Measurements from ENCODE around the gene TFAM. TPM values are rescaled to one million over a fixed set of nuclear protein-coding genes. Genes with fewer than 3 reads are reported as not detected.

TFAM gene
- total and polyA plus RNA-seq, 4 donors = 31.5 to 48.2 (median 39.3) TPM

- 38% methylated on average over 1 of the region's 7 CpGs for WGBS (ENCODE audit: insufficient coverage)
- no peak for DNase-seq (ENCODE audit: low read depth in 4 of 6, low spot score in 6 of 6)
- no peaks in the 10 kb centered on the region for H3K36me3 ChIP-seq (ENCODE audit: control insufficient read depth, insufficient read depth, low read length)
- H3K4me1 ChIP-seq (ENCODE audit: control insufficient read depth, insufficient read depth, low read length) = peaks cover 2% of the 10 kb centered on the region
- H3K9me3 ChIP-seq (ENCODE audit: control insufficient read depth, insufficient read depth, low read length) = no peaks in the 10 kb centered on the region
- H3K27ac ChIP-seq (ENCODE audit: low read depth, low read length) = no peak overlapping the region
- no peaks in the 10 kb centered on the region for H3K27me3 ChIP-seq (ENCODE audit: control insufficient read depth, insufficient read depth, low read length)
- no peak overlapping the region for H3K4me3 ChIP-seq (ENCODE audit: low read depth, low read length)
These were observed 33.3 kb upstream of the TFAM start for GRCh38 chr10:58351616-58352578.

- peaks cover 2% of the 10 kb centered on the region for H3K4me1 ChIP-seq (ENCODE audit: control insufficient read depth, insufficient read depth, low read length)
- no peak for DNase-seq (ENCODE audit: low read depth in 4 of 6, low spot score in 6 of 6)
- no peaks in the 10 kb centered on the region for H3K27me3 ChIP-seq (ENCODE audit: control insufficient read depth, insufficient read depth, low read length)
- H3K4me3 ChIP-seq (ENCODE audit: low read depth, low read length) = no peak overlapping the region
- no peaks in the 10 kb centered on the region for H3K9me3 ChIP-seq (ENCODE audit: control insufficient read depth, insufficient read depth, low read length)
- no CpG with 5 or more reads among the region's 2 CpGs for WGBS (ENCODE audit: insufficient coverage)
- H3K27ac ChIP-seq (ENCODE audit: low read depth, low read length) = no peak overlapping the region
- no peaks in the 10 kb centered on the region for H3K36me3 ChIP-seq (ENCODE audit: control insufficient read depth, insufficient read depth, low read length)
These were observed 32.1 kb upstream of the TFAM start for GRCh38 chr10:58352956-58353610.

GRCh38 chr10:58356756-58357155, 28.5 kb upstream of the TFAM start:
- H3K27me3 ChIP-seq (ENCODE audit: control insufficient read depth, insufficient read depth, low read length) = no peaks in the 10 kb centered on the region
- H3K4me1 ChIP-seq (ENCODE audit: control insufficient read depth, insufficient read depth, low read length) = peaks cover 2% of the 10 kb centered on the region
- WGBS (ENCODE audit: insufficient coverage) = 25% methylated on average over 1 of the region's 2 CpGs
- no peak for DNase-seq (ENCODE audit: low read depth in 4 of 6, low spot score in 6 of 6)
- no peak overlapping the region for H3K27ac ChIP-seq (ENCODE audit: low read depth, low read length)
- no peaks in the 10 kb centered on the region for H3K36me3 ChIP-seq (ENCODE audit: control insufficient read depth, insufficient read depth, low read length)
- no peaks in the 10 kb centered on the region for H3K9me3 ChIP-seq (ENCODE audit: control insufficient read depth, insufficient read depth, low read length)
- H3K4me3 ChIP-seq (ENCODE audit: low read depth, low read length) = no peak overlapping the region

GRCh38 chr10:58358314-58358933, 26.8 kb upstream of the TFAM start:
- Histone ChIP-seq H3K27ac (ENCODE audit: low read depth, low read length) (no peak overlapping the region), H3K4me1 (ENCODE audit: control insufficient read depth, insufficient read depth, low read length) (no peaks in the 10 kb centered on the region), H3K9me3 (ENCODE audit: control insufficient read depth, insufficient read depth, low read length) (no peaks in the 10 kb centered on the region), H3K36me3 (ENCODE audit: control insufficient read depth, insufficient read depth, low read length) (no peaks in the 10 kb centered on the region), H3K27me3 (ENCODE audit: control insufficient read depth, insufficient read depth, low read length) (no peaks in the 10 kb centered on the region), H3K4me3 (ENCODE audit: low read depth, low read length) (no peak overlapping the region)
- DNase-seq (ENCODE audit: low read depth in 4 of 6, low spot score in 6 of 6) = no peak
- no CpG with 5 or more reads among the region's 4 CpGs for WGBS (ENCODE audit: insufficient coverage)

DNA sequence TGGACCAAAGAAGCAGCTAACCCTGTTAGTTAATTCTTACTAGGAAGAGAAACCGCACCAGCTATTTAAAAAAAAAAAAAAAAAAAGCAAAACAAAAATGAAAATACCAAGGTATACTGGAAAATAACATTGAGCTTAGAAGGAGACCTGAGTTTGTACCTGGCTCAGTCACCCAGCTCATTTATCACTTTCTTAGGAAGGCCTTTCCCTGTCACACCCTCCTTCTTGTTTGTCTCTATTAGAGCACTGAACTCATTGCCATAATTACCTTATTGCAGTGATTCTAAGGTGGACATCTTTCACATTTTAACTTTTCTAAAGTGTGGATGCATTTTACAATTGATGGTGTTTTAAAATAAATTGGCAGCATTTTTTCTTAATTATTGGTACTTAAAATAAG, 26.3 kb upstream of the TFAM start:
- Histone ChIP-seq H3K27me3 (ENCODE audit: control insufficient read depth, insufficient read depth, low read length) (no peaks in the 10 kb centered on the region), H3K36me3 (ENCODE audit: control insufficient read depth, insufficient read depth, low read length) (no peaks in the 10 kb centered on the region), H3K9me3 (ENCODE audit: control insufficient read depth, insufficient read depth, low read length) (no peaks in the 10 kb centered on the region), H3K4me3 (ENCODE audit: low read depth, low read length) (no peak overlapping the region), H3K27ac (ENCODE audit: low read depth, low read length) (no peak overlapping the region), H3K4me1 (ENCODE audit: control insufficient read depth, insufficient read depth, low read length) (no peaks in the 10 kb centered on the region)
- no peak for DNase-seq (ENCODE audit: low read depth in 4 of 6, low spot score in 6 of 6)
- no CpG with 5 or more reads among the region's 1 CpG for WGBS (ENCODE audit: insufficient coverage)

DNA sequence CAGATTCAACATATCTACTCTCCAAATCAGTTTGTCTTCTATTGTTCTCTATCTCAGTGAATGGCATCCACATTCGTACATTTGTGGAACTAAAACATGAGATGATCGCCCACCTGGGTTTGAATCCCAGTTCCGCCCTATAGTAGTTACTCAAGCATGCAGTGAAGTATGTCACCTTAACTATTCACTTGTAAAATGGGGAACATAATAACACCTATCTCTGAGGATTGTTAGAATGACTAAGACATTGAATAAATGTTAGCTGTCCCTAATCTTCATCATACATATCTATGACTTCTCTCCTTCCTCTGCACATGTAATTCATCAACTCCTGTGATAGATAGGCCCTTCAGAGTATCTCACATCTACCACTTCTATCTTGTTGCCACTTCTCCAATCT, 25.7 kb upstream of the TFAM start:
- no peaks in the 10 kb centered on the region for H3K9me3 ChIP-seq (ENCODE audit: control insufficient read depth, insufficient read depth, low read length)
- H3K27me3 ChIP-seq (ENCODE audit: control insufficient read depth, insufficient read depth, low read length) = no peaks in the 10 kb centered on the region
- no peak overlapping the region for H3K4me3 ChIP-seq (ENCODE audit: low read depth, low read length)
- WGBS (ENCODE audit: insufficient coverage) = no CpG with 5 or more reads among the region's 3 CpGs
- no peak for DNase-seq (ENCODE audit: low read depth in 4 of 6, low spot score in 6 of 6)
- H3K27ac ChIP-seq (ENCODE audit: low read depth, low read length) = no peak overlapping the region
- H3K4me1 ChIP-seq (ENCODE audit: control insufficient read depth, insufficient read depth, low read length) = no peaks in the 10 kb centered on the region
- H3K36me3 ChIP-seq (ENCODE audit: control insufficient read depth, insufficient read depth, low read length) = no peaks in the 10 kb centered on the region

DNA sequence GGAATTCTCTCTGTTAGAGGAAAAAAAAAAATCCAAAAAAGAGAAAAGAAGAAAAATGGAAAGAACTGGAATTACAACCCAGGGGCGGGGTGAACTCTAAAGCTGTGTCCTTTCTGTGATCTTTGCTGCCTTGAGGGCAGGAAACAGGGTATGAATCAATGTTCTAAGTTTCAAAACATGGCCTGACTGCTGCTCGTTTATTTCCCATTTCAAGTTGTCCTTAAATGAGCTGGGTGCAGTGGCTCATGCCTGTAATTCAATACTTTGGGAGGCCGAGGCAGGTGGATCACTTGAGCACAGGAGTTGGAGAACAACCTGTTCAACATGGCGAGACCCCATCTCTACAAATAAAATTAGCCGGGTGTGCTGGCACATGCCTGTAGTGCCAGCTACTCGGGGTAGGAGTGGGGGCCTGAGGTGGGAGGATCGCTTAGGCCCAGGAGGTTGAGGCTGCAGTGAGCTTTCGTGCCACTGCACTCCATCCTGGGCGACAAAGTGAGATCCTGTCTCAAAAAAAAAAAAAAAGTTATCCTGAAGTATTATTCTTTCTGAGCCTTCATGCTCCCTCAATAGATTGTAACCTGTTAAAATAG, 24.7 kb upstream of the TFAM start:
- H3K9me3 ChIP-seq (ENCODE audit: control insufficient read depth, insufficient read depth, low read length) = no peaks in the 10 kb centered on the region
- no peaks in the 10 kb centered on the region for H3K27me3 ChIP-seq (ENCODE audit: control insufficient read depth, insufficient read depth, low read length)
- H3K27ac ChIP-seq (ENCODE audit: low read depth, low read length) = no peak overlapping the region
- DNase-seq (ENCODE audit: low read depth in 4 of 6, low spot score in 6 of 6) = no peak
- 89% methylated on average over 4 of the region's 9 CpGs for WGBS (ENCODE audit: insufficient coverage)
- no peaks in the 10 kb centered on the region for H3K36me3 ChIP-seq (ENCODE audit: control insufficient read depth, insufficient read depth, low read length)
- H3K4me1 ChIP-seq (ENCODE audit: control insufficient read depth, insufficient read depth, low read length) = no peaks in the 10 kb centered on the region
- H3K4me3 ChIP-seq (ENCODE audit: low read depth, low read length) = no peak overlapping the region

- no peak overlapping the region for H3K4me3 ChIP-seq (ENCODE audit: low read depth, low read length)
- no CpG with 5 or more reads among the region's 2 CpGs for WGBS (ENCODE audit: insufficient coverage)
- no peaks in the 10 kb centered on the region for H3K4me1 ChIP-seq (ENCODE audit: control insufficient read depth, insufficient read depth, low read length)
- no peaks in the 10 kb centered on the region for H3K9me3 ChIP-seq (ENCODE audit: control insufficient read depth, insufficient read depth, low read length)
- no peak for DNase-seq (ENCODE audit: low read depth in 4 of 6, low spot score in 6 of 6)
- no peak overlapping the region for H3K27ac ChIP-seq (ENCODE audit: low read depth, low read length)
- H3K36me3 ChIP-seq (ENCODE audit: control insufficient read depth, insufficient read depth, low read length) = no peaks in the 10 kb centered on the region
- H3K27me3 ChIP-seq (ENCODE audit: control insufficient read depth, insufficient read depth, low read length) = no peaks in the 10 kb centered on the region
These were observed 23.9 kb upstream of the TFAM start for GRCh38 chr10:58361353-58361752.

DNA sequence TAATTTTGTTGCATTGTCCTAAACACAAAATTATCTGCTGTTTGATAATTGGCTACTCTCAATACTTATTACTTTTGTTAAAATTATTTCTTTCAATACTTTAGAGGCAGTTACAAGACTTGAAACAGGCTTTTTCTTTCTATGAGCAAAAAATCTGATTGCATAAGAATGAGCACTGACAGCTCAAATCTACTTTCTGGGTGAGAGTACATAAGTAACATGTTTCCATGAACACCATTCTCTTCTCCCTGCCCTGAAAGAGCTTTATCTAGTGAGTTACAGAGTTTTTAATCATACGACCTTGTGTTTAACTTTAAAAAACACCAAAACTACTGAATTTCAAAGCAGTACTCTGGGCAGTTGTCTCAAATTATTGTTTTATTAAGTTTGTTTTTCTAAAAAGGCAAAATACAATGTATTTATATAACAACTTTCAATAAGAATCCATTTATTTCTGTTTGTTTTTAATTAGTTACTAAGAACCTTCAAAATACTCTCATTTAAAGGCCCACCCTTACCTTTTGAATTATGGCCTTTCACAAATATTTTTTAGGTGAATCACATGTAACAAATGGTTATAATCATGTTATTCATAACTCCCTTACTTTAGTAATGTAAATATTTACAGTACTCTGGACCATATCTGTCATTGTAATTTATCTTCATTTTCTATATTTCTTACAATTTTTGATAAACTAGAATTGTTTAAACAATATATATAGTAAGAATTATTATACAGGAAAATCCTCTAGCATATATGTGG, 23.0 kb upstream of the TFAM start:
- DNase-seq (ENCODE audit: low read depth in 4 of 6, low spot score in 6 of 6) = no peak
- no peaks in the 10 kb centered on the region for H3K36me3 ChIP-seq (ENCODE audit: control insufficient read depth, insufficient read depth, low read length)
- no peaks in the 10 kb centered on the region for H3K4me1 ChIP-seq (ENCODE audit: control insufficient read depth, insufficient read depth, low read length)
- H3K9me3 ChIP-seq (ENCODE audit: control insufficient read depth, insufficient read depth, low read length) = no peaks in the 10 kb centered on the region
- no peaks in the 10 kb centered on the region for H3K27me3 ChIP-seq (ENCODE audit: control insufficient read depth, insufficient read depth, low read length)
- no peak overlapping the region for H3K4me3 ChIP-seq (ENCODE audit: low read depth, low read length)
- H3K27ac ChIP-seq (ENCODE audit: low read depth, low read length) = no peak overlapping the region
- no CpG with 5 or more reads among the region's 1 CpG for WGBS (ENCODE audit: insufficient coverage)

All from spinal cord (tissue), 10 donors.